ENCODE data around the gene ABHD6. TPM values are rescaled to one million over a fixed set of nuclear protein-coding genes. Genes with fewer than 3 reads are reported as not detected.

Gene ABHD6
- total RNA-seq, 2 experiments from 2014 or later, result 0.71 to 1.9 TPM

DNA sequence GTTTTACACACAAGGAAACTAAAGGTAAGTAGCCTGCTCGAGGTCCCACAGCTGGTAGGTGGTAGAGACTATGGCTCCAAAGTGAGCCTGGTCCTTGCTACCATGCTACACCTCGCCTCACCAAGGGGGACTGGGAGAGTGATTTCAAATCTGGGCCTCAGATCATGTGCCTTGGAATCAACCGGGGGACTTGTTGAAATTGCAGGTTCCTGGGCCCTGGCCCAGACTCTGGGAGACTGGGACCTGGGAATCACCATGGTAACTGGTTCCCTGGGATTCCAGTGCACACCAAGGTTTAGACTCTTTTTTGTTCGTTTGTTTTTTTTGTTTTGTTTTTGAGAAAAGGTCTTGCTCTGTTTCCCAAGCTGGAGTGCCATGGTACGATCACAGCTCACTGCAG lies 47.9 kb upstream of the ABHD6 start:
- H3K27ac ChIP-seq (ENCODE audit: low read depth in 1 of 2, low read length in 2 of 2), result no peak overlapping the region
- TF ChIP-seq, protein P1, sequence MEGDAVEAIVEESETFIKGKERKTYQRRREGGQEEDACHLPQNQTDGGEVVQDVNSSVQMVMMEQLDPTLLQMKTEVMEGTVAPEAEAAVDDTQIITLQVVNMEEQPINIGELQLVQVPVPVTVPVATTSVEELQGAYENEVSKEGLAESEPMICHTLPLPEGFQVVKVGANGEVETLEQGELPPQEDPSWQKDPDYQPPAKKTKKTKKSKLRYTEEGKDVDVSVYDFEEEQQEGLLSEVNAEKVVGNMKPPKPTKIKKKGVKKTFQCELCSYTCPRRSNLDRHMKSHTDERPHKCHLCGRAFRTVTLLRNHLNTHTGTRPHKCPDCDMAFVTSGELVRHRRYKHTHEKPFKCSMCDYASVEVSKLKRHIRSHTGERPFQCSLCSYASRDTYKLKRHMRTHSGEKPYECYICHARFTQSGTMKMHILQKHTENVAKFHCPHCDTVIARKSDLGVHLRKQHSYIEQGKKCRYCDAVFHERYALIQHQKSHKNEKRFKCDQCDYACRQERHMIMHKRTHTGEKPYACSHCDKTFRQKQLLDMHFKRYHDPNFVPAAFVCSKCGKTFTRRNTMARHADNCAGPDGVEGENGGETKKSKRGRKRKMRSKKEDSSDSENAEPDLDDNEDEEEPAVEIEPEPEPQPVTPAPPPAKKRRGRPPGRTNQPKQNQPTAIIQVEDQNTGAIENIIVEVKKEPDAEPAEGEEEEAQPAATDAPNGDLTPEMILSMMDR (IDR thresholded peaks at IDR 0.05), result no peak
- intact Hi-C loops (cut with DNase I, micrococcal nuclease), result loop anchor here in 1 of 2 experiments (2.0 to 5.0 kb wide), 4 partner anchors 27 to 443 kb away; no protein-coding TSS in a partner anchor
- H3K4me3 ChIP-seq (ENCODE audit: low read length), result no peak overlapping the region
- H3K9me3 ChIP-seq (ENCODE audit: control insufficient read depth in 1 of 2, insufficient read depth in 1 of 2, low read length in 2 of 2), result no peaks in the 10 kb centered on the region
- H3K9me3 Mint-ChIP-seq, result no peaks in the 10 kb centered on the region
- ATAC-seq (ENCODE audit: poor library complexity), result no peak
- no peak for DNase-seq
- H3K36me3 ChIP-seq (ENCODE audit: insufficient read depth, low read length), result no peaks in the 10 kb centered on the region
- H3K36me3 Mint-ChIP-seq (ENCODE audit: low read depth), result no peaks in the 10 kb centered on the region
- H3K27me3 ChIP-seq (ENCODE audit: control insufficient read depth in 1 of 2, insufficient read depth in 2 of 2, low read length in 2 of 2), result no peaks in the 10 kb centered on the region
- H3K4me1 Mint-ChIP-seq (ENCODE audit: low read depth), result no peaks in the 10 kb centered on the region
- H3K27ac Mint-ChIP-seq, result no peak overlapping the region
- POLR2A ChIA-PET, result no interaction called here
- peaks cover 5% of the 10 kb centered on the region for H3K4me1 ChIP-seq (ENCODE audit: insufficient read depth, low read length)
- CTCF ChIA-PET, result interaction anchor here (0.9 to 3.1 kb wide), 4 partner anchors 12 to 182 kb away, joined by 3 to 9 read pairs (median 4); partner anchors contain the start of gene FLNB
- no peaks in the 10 kb centered on the region for H3K27me3 Mint-ChIP-seq
- no peak overlapping the region for H3K4me3 Mint-ChIP-seq

DNA sequence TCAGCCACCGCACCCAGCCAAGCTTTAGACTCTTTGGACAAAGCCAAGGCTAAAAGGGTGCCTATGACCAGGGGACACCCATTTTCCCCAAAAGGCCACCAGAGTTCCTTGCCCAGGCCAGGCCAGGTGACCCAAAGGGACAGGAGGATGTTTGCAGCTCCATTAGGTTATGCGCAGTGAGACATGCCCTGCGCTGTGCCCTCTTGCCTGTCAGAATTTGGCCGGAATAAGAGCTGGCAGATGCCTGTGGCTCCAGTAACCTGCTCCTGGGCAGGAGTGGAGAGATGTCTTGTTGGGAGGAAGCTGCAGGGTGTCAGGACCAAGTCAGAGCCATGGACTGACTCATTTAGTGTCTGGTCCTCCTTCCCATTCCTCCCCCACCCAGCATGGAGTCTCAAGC lies 47.3 kb upstream of the ABHD6 start:
- intact Hi-C loops (cut with DNase I, micrococcal nuclease), result no loop called here
- ATAC-seq (ENCODE audit: poor library complexity) (no peak), DNase-seq (no peak)
- no peaks in the 10 kb centered on the region for H3K9me3 ChIP-seq (ENCODE audit: control insufficient read depth in 1 of 2, insufficient read depth in 1 of 2, low read length in 2 of 2)
- no peaks in the 10 kb centered on the region for H3K27me3 Mint-ChIP-seq
- H3K4me1 Mint-ChIP-seq (ENCODE audit: low read depth), result no peaks in the 10 kb centered on the region
- H3K27me3 ChIP-seq (ENCODE audit: control insufficient read depth in 1 of 2, insufficient read depth in 2 of 2, low read length in 2 of 2), result no peaks in the 10 kb centered on the region
- H3K4me3 ChIP-seq (ENCODE audit: low read length), result no peak overlapping the region
- no peak overlapping the region for H3K4me3 Mint-ChIP-seq
- H3K27ac ChIP-seq (ENCODE audit: low read depth in 1 of 2, low read length in 2 of 2), result no peak overlapping the region
- ChIA-PET CTCF (interaction anchor here (0.9 to 3.1 kb wide), 2 partner anchors 13 to 23 kb away, joined by 3 to 9 read pairs; no protein-coding TSS in a partner anchor), POLR2A (no interaction called here)
- no peak overlapping the region for H3K27ac Mint-ChIP-seq
- no peaks in the 10 kb centered on the region for H3K9me3 Mint-ChIP-seq
- TF ChIP-seq, protein P1 (IDR thresholded peaks at IDR 0.05), result no peak
- no peaks in the 10 kb centered on the region for H3K36me3 Mint-ChIP-seq (ENCODE audit: low read depth)
- peaks cover 5% of the 10 kb centered on the region for H3K4me1 ChIP-seq (ENCODE audit: insufficient read depth, low read length)
- no peaks in the 10 kb centered on the region for H3K36me3 ChIP-seq (ENCODE audit: insufficient read depth, low read length)

DNA sequence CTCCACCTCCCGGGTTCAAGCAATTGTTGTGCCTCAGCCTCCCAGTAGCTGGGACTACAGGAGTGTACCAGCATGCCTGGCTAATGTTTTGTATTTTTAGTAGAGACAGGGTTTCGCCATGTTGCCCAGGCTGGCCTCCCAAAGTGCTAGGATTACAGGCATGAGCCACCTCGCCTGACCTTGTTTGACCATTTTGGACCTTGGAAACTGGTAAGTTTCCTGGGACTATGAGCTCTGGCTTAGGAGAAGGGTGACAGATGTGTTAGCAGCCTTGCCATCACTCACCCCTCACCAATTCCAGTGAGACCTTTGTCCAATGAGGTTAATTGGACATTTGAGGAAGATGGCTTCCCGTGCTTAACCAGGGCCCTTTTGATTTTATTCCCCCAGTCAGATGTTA lies 46.7 kb upstream of the ABHD6 start:
- TF ChIP-seq, protein P1 (IDR thresholded peaks at IDR 0.05), result no peak
- no peaks in the 10 kb centered on the region for H3K27me3 Mint-ChIP-seq
- H3K9me3 Mint-ChIP-seq, result no peaks in the 10 kb centered on the region
- ChIA-PET POLR2A (no interaction called here), CTCF (no interaction called here)
- Histone ChIP-seq H3K4me1 (ENCODE audit: insufficient read depth, low read length) (peaks cover 5% of the 10 kb centered on the region), H3K36me3 (ENCODE audit: insufficient read depth, low read length) (no peaks in the 10 kb centered on the region), H3K27me3 (ENCODE audit: control insufficient read depth in 1 of 2, insufficient read depth in 2 of 2, low read length in 2 of 2) (no peaks in the 10 kb centered on the region), H3K27ac (ENCODE audit: low read depth in 1 of 2, low read length in 2 of 2) (no peak overlapping the region), H3K9me3 (ENCODE audit: control insufficient read depth in 1 of 2, insufficient read depth in 1 of 2, low read length in 2 of 2) (no peaks in the 10 kb centered on the region), H3K4me3 (ENCODE audit: low read length) (no peak overlapping the region)
- H3K4me3 Mint-ChIP-seq, result no peak overlapping the region
- H3K4me1 Mint-ChIP-seq (ENCODE audit: low read depth), result no peaks in the 10 kb centered on the region
- intact Hi-C loops (cut with DNase I, micrococcal nuclease), result no loop called here
- H3K27ac Mint-ChIP-seq, result no peak overlapping the region
- DNase-seq (no peak), ATAC-seq (ENCODE audit: poor library complexity) (no peak)
- H3K36me3 Mint-ChIP-seq (ENCODE audit: low read depth), result no peaks in the 10 kb centered on the region
